T-helper 17 cell (primary cell): Measurements from ENCODE around the gene SPAG7. TPM values are rescaled to one million over a fixed set of nuclear protein-coding genes. Genes with fewer than 3 reads are reported as not detected.

ENCODE experiments used
- ATAC-seq: fragments of 150-1000 bp; cut with Tn5 transposase; 2 replicates; pipeline ENCODE4 v1.10.0; 2021; ENCODE audit warnings: mild to moderate bottlenecking, moderate library complexity
- DNase-seq, 3 donors: peaks; one replicate each; pipeline versions ENCODE4 v3.0.0 to v3.0.0-alpha.2; 2020 to 2021
- H3K9me3 ChIP-seq: one replicate; pipeline ENCODE4 v1.7.0; 2013; ENCODE audit warnings: low read length, mild to moderate bottlenecking; ENCODE audit not compliant: control insufficient read depth, poor library complexity, severe bottlenecking
- H3K27ac Mint-ChIP-seq: one replicate; pipeline ENCODE4 v1.8.0; 2022; ENCODE audit warnings: mild to moderate bottlenecking, moderate library complexity, mixed read lengths
- H3K27me3 Mint-ChIP-seq: one replicate; pipeline ENCODE4 v1.8.0; 2022; ENCODE audit warnings: mixed read lengths
- H3K36me3 Mint-ChIP-seq: one replicate; pipeline ENCODE4 v1.8.0; 2022; ENCODE audit warnings: low read depth, mixed read lengths
- H3K4me1 Mint-ChIP-seq: one replicate; pipeline ENCODE4 v1.8.0; 2022; ENCODE audit warnings: mild to moderate bottlenecking, mixed read lengths
- H3K4me3 Mint-ChIP-seq: one replicate; pipeline ENCODE4 v1.8.0; 2022; ENCODE audit warnings: mild to moderate bottlenecking, moderate library complexity, mixed read lengths
- total RNA-seq, 4 donors: library from RNA in 2 of 4; stranded (reverse) in 2 of 4; gene quantifications; one replicate each; pipeline ENCODE4 v1.2.3 and lab custom pipeline; 2022 to 2026

SPAG7 gene
- total RNA-seq, 2 donors from 2014 or later: 39.0 to 48.4 TPM

DNA sequence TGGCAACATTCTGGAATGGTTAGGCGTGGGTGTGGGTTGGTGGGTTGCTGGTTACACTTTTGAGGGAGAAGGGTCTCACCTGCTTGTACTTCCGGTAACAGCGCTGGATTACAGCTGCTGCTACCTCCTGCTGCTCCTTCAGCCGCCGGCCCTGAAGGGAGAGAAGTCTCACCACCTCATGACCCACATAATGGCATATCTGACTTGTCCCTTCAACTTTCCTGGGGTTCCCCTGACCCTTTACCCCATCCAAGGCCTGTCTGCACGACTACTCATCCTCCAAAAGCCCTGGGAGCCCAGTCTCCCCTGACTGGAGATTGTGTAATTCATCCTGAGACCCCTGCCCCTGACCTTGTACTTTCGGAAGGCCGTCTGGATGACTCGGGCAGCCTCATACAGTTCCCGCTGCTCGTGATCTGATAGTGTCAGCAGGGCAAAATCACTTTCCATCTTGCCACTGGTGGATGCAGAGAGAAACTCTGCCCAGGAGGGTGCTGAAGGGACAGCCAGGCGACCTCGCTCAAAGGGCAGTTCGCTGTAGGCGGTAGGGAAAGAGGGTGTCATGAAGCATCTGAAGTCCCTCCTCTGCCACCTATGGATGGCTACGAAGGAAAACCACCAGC, 2.0 kb upstream of the SPAG7 start:
- H3K9me3 ChIP-seq: no peaks in the 10 kb centered on the region
- peaks cover 17% of the 10 kb centered on the region for H3K4me1 Mint-ChIP-seq
- no peaks in the 10 kb centered on the region for H3K27me3 Mint-ChIP-seq
- peaks cover 5% of the 10 kb centered on the region for H3K36me3 Mint-ChIP-seq
- H3K4me3 Mint-ChIP-seq: no peak overlapping the region
- DNase-seq (no peak), ATAC-seq (no peak)
- H3K27ac Mint-ChIP-seq: no peak overlapping the region

DNA sequence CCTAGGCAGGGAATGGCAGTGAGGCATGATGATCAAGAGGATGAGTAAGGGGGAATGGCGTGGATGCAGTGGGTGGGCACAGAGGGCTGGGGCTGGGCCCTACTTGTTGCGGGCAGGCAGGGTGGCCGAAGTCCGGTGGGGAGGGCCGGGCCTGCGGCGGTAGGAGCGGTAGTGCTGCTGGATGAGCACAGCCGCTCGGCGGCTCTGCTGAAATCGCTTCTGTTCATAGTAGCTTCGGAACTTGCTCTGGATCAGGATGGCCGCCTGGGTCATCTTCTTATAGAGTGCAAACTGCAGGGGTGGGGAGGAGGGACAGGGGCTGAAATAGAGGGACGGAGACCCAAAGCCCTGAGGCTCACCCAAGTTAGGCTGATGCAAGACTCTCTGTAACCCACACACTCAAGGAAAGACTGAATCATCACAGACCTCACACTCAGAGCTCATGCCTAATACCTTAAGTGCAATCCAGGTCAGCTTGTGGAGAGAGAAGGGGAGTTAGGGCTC, 1.5 kb upstream of the SPAG7 start:
- Mint-ChIP-seq H3K27me3 (no peaks in the 10 kb centered on the region), H3K36me3 (peaks cover 5% of the 10 kb centered on the region), H3K4me1 (peaks cover 18% of the 10 kb centered on the region), H3K4me3 (no peak overlapping the region), H3K27ac (no peak overlapping the region)
- H3K9me3 ChIP-seq: no peaks in the 10 kb centered on the region
- DNase-seq (no peak), ATAC-seq (no peak)

DNA sequence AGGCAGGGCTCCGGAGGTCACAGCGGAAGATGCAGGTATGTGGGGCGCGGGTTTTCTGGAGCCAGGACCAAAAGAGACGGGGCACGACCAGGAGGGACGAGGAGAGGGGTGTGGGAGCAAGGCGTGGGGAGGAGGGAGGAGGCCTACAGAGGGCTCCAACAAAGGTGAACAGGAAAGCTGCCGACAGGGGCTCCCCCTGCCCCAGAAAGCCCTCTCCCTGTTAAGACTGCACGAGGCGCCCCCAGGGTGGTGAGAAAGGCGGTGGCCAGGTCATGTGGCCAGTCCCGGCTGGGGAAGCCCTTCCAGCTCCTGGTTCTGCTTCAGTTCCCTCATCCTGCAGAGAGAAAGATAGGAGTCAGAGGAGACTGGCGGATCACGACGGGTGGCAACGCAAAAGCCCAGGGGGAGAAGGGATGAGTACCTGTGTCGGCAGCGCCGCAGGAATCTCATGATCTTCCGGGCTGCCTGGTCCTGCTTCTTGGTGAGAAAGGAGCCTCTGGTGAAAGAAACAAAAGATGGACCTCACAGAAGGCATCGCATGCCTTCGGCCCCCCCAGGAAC, 949 bp upstream of the SPAG7 start:
- no peaks in the 10 kb centered on the region for H3K9me3 ChIP-seq
- Mint-ChIP-seq H3K27ac (no peak overlapping the region), H3K36me3 (peaks cover 5% of the 10 kb centered on the region), H3K4me1 (peaks cover 17% of the 10 kb centered on the region), H3K4me3 (no peak overlapping the region), H3K27me3 (no peaks in the 10 kb centered on the region)
- DNase-seq: no peak
- no peak for ATAC-seq

DNA sequence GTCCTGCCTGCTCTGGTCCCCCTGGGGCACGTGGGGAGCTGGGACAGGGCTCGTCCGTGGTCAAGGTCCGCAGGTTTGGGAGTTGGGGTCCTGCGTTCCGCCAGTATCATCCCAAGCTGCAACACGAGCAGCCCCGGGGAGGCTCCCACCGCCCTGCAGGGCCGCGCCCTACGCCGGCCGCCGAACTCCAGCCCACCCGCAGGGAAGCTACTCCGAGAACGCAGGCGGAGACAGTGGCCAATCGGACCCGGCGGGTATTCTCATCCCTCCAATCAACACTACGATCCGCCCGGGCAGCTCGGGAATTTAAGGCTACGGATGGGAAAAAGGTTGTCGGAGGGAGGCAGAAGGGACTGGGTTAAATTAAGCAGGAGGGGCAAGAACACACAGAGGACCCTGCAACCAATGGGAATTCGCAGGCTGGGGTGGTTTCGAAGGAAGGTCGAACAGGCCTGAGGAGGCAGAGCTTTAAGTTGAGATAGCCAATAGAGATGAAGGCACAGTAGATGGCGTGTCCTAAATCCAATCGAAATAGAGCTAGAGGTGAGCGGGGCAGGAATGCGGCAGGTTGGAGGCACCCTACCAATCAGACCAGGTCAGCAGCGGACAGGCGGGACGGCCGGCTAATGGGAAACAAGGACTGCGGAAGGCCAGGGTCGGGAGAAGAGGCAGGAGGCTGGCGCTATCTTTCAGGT, 626 bp downstream of the SPAG7 start:
- ATAC-seq: peak; percentile 87
- no peak overlapping the region for H3K4me3 Mint-ChIP-seq
- H3K27ac Mint-ChIP-seq: no peak overlapping the region
- H3K9me3 ChIP-seq: no peaks in the 10 kb centered on the region
- peak; percentile 77 to 89 (median 78) for DNase-seq
- peaks cover 3% of the 10 kb centered on the region for H3K36me3 Mint-ChIP-seq
- peaks cover 17% of the 10 kb centered on the region for H3K4me1 Mint-ChIP-seq
- H3K27me3 Mint-ChIP-seq: no peaks in the 10 kb centered on the region

DNA sequence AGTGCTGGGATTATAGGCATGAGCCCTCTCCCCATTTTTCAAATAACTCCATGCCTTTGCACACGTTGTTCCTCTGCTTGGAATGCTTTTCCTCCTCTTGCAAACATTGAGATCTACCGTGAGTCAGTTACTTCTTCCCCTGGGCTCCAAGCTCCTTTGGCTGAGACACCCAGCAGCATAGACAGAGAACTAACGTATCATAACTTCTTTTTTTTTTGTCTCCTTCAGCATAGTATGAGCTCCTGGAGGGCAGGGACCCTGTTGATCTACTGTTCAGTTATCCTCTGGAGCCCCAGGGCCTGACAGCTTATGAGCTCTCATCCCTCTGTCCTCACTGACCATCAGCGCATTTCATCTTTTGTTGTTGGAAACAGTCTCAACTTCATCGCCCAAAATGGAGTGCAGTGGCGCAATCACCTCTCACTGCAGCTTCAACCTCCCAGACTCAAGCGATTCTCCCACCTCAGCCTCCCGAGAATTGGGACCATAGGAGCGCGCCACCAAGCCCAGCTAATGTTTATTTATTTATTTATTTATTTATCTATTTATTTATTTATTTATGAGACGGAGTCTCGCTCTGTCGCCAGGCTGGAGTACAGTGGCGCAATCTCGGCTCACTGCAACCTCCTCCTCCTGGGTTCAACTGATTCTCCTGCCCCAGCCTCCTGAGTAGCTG, 2.2 kb downstream of the SPAG7 start:
- H3K36me3 Mint-ChIP-seq: peaks cover 2% of the 10 kb centered on the region
- ATAC-seq (no peak), DNase-seq (no peak)

DNA sequence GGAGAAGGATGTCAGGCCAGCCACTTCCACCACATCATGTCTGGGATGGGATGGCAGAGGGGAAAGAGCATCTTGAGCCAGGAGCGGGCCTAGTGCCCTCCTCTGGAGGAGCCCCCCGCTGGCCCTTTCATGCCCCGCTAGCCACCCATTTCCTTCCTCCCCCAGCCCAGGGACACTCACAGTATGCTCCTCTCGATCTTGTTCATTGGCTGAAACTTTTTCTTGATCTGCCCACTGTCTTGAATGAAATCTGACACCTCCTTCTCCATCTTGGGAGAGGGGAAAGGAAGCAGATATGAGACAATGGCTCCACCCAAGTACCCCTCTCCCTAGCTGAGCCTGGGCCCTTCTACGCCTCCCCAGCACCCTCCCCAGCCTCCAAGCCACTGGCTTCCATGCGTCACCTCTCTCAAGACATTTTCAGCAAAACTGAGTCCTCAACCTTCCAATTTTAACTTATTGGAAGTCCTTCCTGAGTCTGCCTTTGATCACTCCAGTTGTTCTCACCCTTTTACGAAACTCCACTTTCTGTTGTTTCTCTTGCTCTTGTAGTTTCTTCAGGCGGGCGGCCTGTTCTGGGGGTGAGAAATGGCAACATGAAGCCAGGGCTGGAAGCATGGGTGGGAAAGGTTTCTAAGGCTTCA, 7.2 kb downstream of the SPAG7 start:
- Mint-ChIP-seq H3K4me3 (no peak overlapping the region), H3K4me1 (peaks cover 8% of the 10 kb centered on the region), H3K27ac (peak overlapping the region; percentile 78), H3K36me3 (peaks cover 2% of the 10 kb centered on the region), H3K27me3 (no peaks in the 10 kb centered on the region)
- DNase-seq (no peak), ATAC-seq (no peak)
- H3K9me3 ChIP-seq: no peaks in the 10 kb centered on the region

More for the DNA sequence above, 2.2 kb downstream of the SPAG7 start:
- peak overlapping the region; percentile 14 for H3K27ac Mint-ChIP-seq
- H3K4me3 Mint-ChIP-seq: no peak overlapping the region
- no peaks in the 10 kb centered on the region for H3K9me3 ChIP-seq
- no peaks in the 10 kb centered on the region for H3K27me3 Mint-ChIP-seq
- peaks cover 9% of the 10 kb centered on the region for H3K4me1 Mint-ChIP-seq

DNA sequence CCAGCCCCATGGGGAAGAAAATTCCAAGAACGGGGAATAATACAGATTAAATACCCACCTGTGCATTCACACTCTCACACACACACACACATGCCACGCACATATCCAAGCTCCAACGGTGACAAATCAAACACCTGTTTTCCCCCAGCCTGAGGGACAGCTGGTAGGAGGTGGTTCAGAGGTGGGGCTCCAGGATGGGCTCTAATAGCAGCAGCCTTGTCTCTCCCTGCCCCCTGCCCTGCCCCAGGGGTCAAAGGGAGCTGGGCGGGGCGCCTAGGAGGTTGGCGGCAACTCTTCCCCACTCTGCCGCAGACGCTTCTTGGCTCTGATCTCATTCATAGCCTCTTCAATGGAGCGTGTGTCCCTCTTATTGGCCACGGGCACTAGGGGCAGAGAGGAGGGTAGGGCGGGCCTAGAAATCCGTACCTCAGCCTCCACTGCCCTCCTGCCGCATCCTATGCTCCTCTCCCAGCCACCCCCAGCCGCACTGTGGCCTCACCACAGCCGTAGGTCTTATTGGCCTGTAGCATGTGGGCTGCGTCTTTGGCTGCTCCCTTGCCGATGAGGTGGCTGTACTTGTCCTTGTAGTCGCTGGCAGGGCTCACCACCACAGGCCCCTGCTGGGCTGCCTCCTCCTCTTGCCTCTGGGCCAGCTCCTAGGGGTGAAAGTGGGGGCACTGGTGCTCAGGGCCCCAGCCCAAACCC, 8.2 kb downstream of the SPAG7 start:
- Mint-ChIP-seq H3K27me3 (no peaks in the 10 kb centered on the region), H3K4me3 (no peak overlapping the region), H3K27ac (no peak overlapping the region), H3K4me1 (peaks cover 8% of the 10 kb centered on the region), H3K36me3 (peaks cover 2% of the 10 kb centered on the region)
- no peak for ATAC-seq
- DNase-seq: no peak
- H3K9me3 ChIP-seq: no peaks in the 10 kb centered on the region

DNA sequence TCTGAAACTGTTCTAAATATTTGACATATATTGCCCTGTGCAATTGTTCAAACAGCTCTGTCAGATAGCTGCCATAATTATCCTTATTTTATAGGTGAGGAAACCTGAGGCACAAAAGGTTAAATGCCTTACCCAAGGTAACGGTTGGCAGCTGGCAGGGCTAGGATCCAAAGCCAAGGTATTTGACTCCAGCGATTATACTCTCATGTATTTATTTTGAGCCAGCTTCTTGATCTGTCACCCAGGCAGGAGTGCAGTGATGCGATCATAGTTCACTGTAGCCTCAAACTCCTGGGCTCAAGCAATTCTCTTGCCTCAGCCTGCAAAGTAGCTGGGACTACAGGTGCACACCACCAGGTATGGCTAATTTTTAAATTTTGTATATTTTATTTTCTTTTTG, 9.5 kb downstream of the SPAG7 start:
- no peak for ATAC-seq
- DNase-seq: no peak
- peaks cover 2% of the 10 kb centered on the region for H3K36me3 Mint-ChIP-seq
- H3K4me3 Mint-ChIP-seq: no peak overlapping the region
- H3K27me3 Mint-ChIP-seq: no peaks in the 10 kb centered on the region
- H3K9me3 ChIP-seq: no peaks in the 10 kb centered on the region
- H3K4me1 Mint-ChIP-seq: peaks cover 8% of the 10 kb centered on the region
- no peak overlapping the region for H3K27ac Mint-ChIP-seq

DNA sequence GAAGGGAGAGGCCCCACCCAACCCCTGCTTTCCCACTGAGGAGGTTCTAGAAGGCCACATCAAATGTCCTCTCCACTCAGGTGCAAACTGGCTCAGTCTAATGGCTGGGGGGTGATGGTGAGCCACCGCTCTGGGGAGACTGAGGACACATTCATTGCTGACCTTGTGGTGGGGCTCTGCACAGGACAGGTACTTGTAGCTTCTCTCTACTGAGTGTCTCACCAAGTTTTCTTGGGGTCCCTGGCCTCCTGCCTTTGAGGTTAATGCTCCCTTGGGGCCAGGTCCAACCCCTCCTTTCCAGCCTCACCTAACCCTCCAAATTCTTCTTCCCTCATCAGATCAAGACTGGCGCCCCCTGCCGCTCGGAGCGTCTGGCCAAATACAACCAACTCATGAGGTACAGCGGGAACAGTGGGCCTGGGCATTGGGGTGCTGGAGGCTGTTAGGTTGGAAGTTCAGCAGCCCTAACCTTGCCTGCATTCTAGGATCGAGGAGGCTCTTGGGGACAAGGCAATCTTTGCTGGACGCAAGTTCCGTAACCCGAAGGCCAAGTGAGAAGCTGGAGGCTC, 11.0 kb downstream of the SPAG7 start:
- no peak for DNase-seq
- H3K4me3 Mint-ChIP-seq: no peak overlapping the region
- H3K9me3 ChIP-seq: no peaks in the 10 kb centered on the region
- peak; percentile 28 for ATAC-seq
- no peaks in the 10 kb centered on the region for H3K27me3 Mint-ChIP-seq
- peaks cover 8% of the 10 kb centered on the region for H3K4me1 Mint-ChIP-seq
- no peak overlapping the region for H3K27ac Mint-ChIP-seq
- H3K36me3 Mint-ChIP-seq: peaks cover 2% of the 10 kb centered on the region

DNA sequence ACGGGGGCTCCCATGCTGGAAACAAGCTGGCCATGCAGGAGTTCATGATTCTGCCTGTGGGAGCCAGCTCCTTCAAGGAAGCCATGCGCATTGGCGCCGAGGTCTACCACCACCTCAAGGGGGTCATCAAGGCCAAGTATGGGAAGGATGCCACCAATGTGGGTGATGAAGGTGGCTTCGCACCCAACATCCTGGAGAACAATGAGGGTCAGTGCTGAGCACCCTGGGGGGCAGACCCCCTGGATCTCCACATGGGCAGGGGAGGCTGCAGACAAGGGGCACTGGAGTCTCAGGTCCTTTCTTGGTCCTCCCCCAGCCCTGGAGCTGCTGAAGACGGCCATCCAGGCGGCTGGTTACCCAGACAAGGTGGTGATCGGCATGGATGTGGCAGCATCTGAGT, 12.5 kb downstream of the SPAG7 start:
- Mint-ChIP-seq H3K27me3 (no peaks in the 10 kb centered on the region), H3K36me3 (no peaks in the 10 kb centered on the region), H3K4me1 (peaks cover 16% of the 10 kb centered on the region), H3K27ac (no peak overlapping the region), H3K4me3 (no peak overlapping the region)
- no peaks in the 10 kb centered on the region for H3K9me3 ChIP-seq
- DNase-seq (no peak), ATAC-seq (no peak)

DNA sequence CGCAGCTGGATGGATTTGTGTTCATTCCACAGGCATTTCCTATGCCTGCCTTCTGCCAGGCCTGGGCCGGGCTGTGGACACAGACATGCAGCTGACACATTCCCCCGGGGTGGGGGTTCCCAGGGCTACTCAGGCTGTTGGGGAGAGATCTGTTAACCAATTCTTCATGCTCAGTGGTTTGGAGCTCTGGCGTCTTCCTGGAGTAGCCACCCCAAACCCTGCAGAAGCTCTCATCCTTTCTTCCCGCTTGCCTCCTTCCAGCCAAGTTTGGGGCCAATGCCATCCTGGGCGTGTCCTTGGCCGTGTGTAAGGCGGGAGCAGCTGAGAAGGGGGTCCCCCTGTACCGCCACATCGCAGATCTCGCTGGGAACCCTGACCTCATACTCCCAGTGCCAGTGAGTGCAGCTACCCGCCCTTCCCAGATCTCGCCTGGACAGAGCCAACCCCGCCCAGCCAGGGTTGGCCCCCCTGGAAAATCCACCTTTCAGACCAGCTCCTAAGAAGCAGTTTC, 14.1 kb downstream of the SPAG7 start:
- peaks cover 18% of the 10 kb centered on the region for H3K4me1 Mint-ChIP-seq
- no peaks in the 10 kb centered on the region for H3K9me3 ChIP-seq
- ATAC-seq (no peak), DNase-seq (no peak)
- no peaks in the 10 kb centered on the region for H3K36me3 Mint-ChIP-seq
- no peaks in the 10 kb centered on the region for H3K27me3 Mint-ChIP-seq
- H3K27ac Mint-ChIP-seq: no peak overlapping the region
- H3K4me3 Mint-ChIP-seq: peak overlapping the region; percentile 28

DNA sequence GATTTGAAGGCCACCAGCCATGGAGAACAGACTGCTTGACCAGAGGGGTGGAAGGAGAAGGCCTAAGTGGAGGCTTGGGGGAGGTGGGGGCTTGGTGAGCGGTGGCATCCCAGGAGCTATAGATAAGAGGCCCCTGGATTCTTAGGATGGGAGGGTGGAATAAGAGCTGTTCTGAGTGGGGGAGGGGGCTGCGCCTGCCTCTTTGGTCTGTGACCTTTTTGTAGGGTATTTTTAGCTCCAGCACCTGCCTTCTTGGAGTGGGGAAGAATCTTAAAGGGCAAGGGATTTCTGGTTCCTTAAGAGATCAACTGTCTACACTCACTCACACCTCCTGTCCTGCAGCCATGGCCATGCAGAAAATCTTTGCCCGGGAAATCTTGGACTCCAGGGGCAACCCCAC, 16.1 kb downstream of the SPAG7 start:
- Mint-ChIP-seq H3K4me1 (peaks cover 22% of the 10 kb centered on the region), H3K4me3 (peak overlapping the region; percentile 21), H3K27me3 (no peaks in the 10 kb centered on the region), H3K36me3 (peaks cover 7% of the 10 kb centered on the region), H3K27ac (peak overlapping the region; percentile 79)
- no peak for ATAC-seq
- no peak for DNase-seq
- no peaks in the 10 kb centered on the region for H3K9me3 ChIP-seq
